ENCODE results near the gene BCAS3.
A peak's percentile ranks its signal among the peaks of the same experiment; 100 is the strongest.

BCAS3 gene

GRCh38 chr17:61387511-61388305 is 710.1 kb downstream of the BCAS3 start:
- TF ChIP-seq CTCF (IDR thresholded peaks at IDR 0.05), result no peak
- Histone ChIP-seq H3K36me3 (ENCODE audit: control insufficient read depth, insufficient read depth, low read length) (no peaks in the 10 kb centered on the region), H2AFZ (no peak overlapping the region), H3K27me3 (ENCODE audit: control insufficient read depth, insufficient read depth, low read length) (no peaks in the 10 kb centered on the region), H3K4me3 (ENCODE audit: low read depth, low read length) (no peak overlapping the region), H3K4me2 (ENCODE audit: low read length) (no peak overlapping the region), H3K27ac (no peak overlapping the region), H3K9me3 (ENCODE audit: control insufficient read depth, low read length) (no peaks in the 10 kb centered on the region), H3K79me2 (no peaks in the 10 kb centered on the region), H3K9ac (no peak overlapping the region), H3K4me1 (no peaks in the 10 kb centered on the region)

GRCh38 chr17:61388561-61389356 is 711.1 kb downstream of the BCAS3 start:
- Histone ChIP-seq H3K79me2 (no peaks in the 10 kb centered on the region), H3K9me3 (ENCODE audit: control insufficient read depth, low read length) (no peaks in the 10 kb centered on the region), H3K4me3 (ENCODE audit: low read depth, low read length) (no peak overlapping the region), H3K9ac (no peak overlapping the region), H3K4me2 (ENCODE audit: low read length) (no peak overlapping the region), H3K4me1 (no peaks in the 10 kb centered on the region), H3K27ac (no peak overlapping the region), H2AFZ (no peak overlapping the region), H3K27me3 (ENCODE audit: control insufficient read depth, insufficient read depth, low read length) (no peaks in the 10 kb centered on the region), H3K36me3 (ENCODE audit: control insufficient read depth, insufficient read depth, low read length) (no peaks in the 10 kb centered on the region)
- no peak for TF ChIP-seq CTCF (IDR thresholded peaks at IDR 0.05)

DNA sequence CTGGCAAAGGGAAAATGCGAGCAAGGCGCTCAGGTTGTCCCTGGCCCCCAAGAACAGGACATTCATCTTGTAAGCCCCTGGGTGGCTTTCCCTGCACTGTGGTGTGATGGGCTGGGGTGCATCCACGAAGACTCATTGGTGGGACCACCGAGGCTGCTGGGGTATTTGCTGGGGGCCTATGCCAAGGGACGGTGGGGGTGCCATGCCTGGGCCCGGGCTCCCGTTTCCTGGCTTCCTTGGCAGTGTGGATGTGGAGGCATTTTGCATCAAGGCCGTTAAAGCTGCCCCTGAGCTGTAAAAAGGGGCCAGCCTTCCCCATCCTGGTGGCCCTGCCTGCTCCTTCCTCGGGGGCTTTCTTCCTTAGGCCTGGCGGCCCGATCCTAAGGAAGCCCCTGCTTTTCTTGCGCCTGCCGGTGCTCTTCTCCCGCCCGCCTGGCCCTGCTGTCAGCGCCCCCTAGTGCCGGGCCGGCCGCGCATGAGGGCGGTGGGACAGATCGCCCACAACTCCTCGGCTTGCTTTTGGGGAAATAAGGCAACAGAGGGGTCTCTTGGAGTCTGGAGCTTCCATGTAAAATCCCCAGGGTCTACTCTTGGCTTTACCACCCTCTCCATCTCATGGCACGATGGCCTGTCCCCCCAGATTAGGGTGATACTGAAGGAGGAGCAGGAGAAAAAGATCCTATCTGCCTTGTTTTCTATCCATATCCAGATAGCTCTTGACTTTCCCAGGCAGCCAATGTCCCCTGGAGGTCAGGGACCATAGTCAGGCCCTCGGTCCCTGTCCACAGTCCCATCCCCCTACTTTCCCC is 712.2 kb downstream of the BCAS3 start:
- H3K4me1 ChIP-seq, result no peaks in the 10 kb centered on the region
- no peaks in the 10 kb centered on the region for H3K9me3 ChIP-seq (ENCODE audit: control insufficient read depth, low read length)
- peak; percentile 69 for TF ChIP-seq CTCF (IDR thresholded peaks at IDR 0.05)
- H3K27ac ChIP-seq, result no peak overlapping the region
- no peaks in the 10 kb centered on the region for H3K79me2 ChIP-seq
- H2AFZ ChIP-seq, result no peak overlapping the region
- H3K27me3 ChIP-seq (ENCODE audit: control insufficient read depth, insufficient read depth, low read length), result no peaks in the 10 kb centered on the region
- no peak overlapping the region for H3K4me3 ChIP-seq (ENCODE audit: low read depth, low read length)
- H3K36me3 ChIP-seq (ENCODE audit: control insufficient read depth, insufficient read depth, low read length), result no peaks in the 10 kb centered on the region
- H3K9ac ChIP-seq, result no peak overlapping the region
- no peak overlapping the region for H3K4me2 ChIP-seq (ENCODE audit: low read length)

DNA sequence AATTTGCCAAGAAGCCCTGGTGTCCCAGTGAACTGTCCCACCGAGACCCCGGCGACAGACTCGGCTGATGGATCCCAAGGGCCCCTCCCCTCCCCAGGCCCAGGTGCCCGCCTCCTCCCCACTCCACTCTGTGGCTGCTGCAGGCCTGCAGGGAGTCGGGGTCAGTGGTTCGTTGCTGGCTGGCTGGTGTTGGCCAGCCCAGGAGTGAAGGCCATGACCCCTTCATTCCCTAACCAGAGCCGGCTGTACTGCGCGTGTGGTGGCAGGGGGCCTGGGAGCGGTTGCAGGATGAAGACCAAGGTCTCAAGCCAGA is 712.8 kb downstream of the BCAS3 start:
- no peak overlapping the region for H3K27ac ChIP-seq
- no peak overlapping the region for H3K4me3 ChIP-seq (ENCODE audit: low read depth, low read length)

More for the DNA sequence above, 712.8 kb downstream of the BCAS3 start:
- TF ChIP-seq CTCF (IDR thresholded peaks at IDR 0.05), result no peak
- no peak overlapping the region for H3K9ac ChIP-seq
- no peak overlapping the region for H2AFZ ChIP-seq
- no peaks in the 10 kb centered on the region for H3K9me3 ChIP-seq (ENCODE audit: control insufficient read depth, low read length)
- H3K4me2 ChIP-seq (ENCODE audit: low read length), result no peak overlapping the region
- H3K27me3 ChIP-seq (ENCODE audit: control insufficient read depth, insufficient read depth, low read length), result no peaks in the 10 kb centered on the region
- H3K4me1 ChIP-seq, result no peaks in the 10 kb centered on the region
- no peaks in the 10 kb centered on the region for H3K79me2 ChIP-seq
- H3K36me3 ChIP-seq (ENCODE audit: control insufficient read depth, insufficient read depth, low read length), result no peaks in the 10 kb centered on the region
